ENCODE data around the gene ZNF333. TPM values are rescaled to one million over a fixed set of nuclear protein-coding genes. Genes with fewer than 3 reads are reported as not detected.
"Not testable (repeated sequence)": the region's sequence is repeated elsewhere in the genome, so short reads cannot be mapped to it uniquely, and the experiment has no call there.

ZNF333 gene
- polyA plus RNA-seq, 3 donors: 17.4 to 29.8 (median 18.2) TPM

- DNase-seq (ENCODE audit: extremely low read depth in 1 of 11, low read depth in 9 of 11, low spot score in 4 of 11): not testable (repeated sequence)
Measured at GRCh38 chr19:14778110-14778845, 88.4 kb downstream of the ZNF333 start, which contains the start of gene ADGRE2. TSS of gene ADGRE2 (minus strand) at chr19:14778560. CDS start at chr19:14776756, 1,804 bp downstream.

GRCh38 chr19:14779151-14779550, 89.3 kb downstream of the ZNF333 start:
- no peak for DNase-seq (ENCODE audit: extremely low read depth in 1 of 11, low read depth in 9 of 11, low spot score in 4 of 11)

DNA sequence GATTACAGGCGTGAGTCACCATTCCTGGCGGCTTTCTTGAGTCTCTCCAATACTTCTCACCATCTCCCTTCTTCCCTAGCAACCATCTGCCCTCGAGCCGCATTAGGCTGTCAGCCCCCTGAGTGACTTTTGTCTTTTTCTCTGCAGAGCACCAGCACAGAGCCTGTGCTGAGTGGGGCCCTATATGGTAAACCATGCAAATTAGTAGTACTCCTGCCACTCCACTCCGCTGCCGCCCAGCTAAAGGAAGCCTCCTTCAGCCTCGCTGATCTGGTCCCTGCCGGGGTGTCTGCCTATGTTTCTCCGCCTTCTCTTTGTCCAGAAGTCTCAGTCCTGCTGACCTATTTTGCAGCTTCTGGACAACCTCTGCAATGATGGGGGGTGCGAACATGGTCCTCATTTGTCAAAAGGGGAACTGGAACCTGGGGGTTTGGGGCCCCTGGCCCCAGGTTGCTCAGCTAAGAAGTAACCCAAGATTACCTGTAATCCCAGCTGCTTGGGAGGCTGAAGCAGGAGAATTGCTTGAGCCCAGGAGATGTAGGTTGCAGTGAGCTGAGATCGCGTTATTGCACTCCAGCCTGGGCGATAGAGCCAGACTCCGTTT, 90.9 kb downstream of the ZNF333 start:
- not testable (repeated sequence) for DNase-seq (ENCODE audit: extremely low read depth in 1 of 11, low read depth in 9 of 11, low spot score in 4 of 11)

- not testable (repeated sequence) for DNase-seq (ENCODE audit: extremely low read depth in 1 of 11, low read depth in 9 of 11, low spot score in 4 of 11)
Measured at GRCh38 chr19:14781713-14782536, 92.1 kb downstream of the ZNF333 start.

DNA sequence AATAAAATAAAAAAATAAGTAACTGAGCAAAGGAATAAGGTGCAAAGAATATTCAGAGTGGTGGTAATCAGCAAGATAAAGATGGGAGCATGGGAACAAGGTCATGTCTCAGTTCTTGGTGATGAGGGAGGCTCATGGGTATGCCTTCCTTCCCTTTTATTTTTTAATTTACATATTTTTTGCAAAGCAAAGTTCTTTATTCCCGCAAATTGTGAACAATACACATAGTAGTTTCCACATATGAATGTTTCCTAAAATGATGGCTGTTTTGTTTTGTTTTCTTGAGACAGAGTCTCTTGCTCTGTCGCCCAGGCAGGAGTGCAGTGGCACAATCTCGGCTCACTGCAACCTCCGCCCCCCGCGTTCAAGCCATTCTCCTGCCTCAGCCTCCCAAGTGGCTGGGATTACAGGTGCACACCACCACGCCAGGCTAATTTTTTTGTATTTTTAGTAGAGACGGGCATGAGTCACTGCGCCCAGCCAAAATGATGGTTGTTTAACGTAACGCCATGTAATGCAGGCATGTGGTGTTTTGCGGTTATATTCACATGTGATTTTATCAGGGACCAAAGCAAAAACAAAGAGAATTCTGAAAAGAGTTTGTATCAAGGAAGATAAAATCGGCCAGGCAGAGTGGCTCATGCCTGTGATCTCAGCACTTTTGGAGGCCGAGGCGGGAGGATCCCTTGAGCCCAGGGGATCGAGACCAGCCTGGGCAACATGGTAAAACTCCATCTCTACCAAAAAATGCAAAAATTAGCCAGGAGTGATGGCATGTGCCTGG, 93.0 kb downstream of the ZNF333 start:
- DNase-seq (ENCODE audit: extremely low read depth in 1 of 11, low read depth in 9 of 11, low spot score in 4 of 11): no peak

Other genes starting within 250 kb of the ZNF333 start
- gene PTGER1, start 214.7 kb upstream of the ZNF333 start, polyA plus RNA-seq (ENCODE audit: insufficient read length in 3 of 3): 10 to 100 TPM in 1 of 3 donors, 1 to 10 TPM in 2; 1.6 to 13.3 (median 4.5) TPM
- 10 to 100 TPM; 56.0 to 87.9 (median 85.0) TPM for gene GIPC1, start 193.9 kb upstream of the ZNF333 start, polyA plus RNA-seq (ENCODE audit: insufficient read length in 3 of 3)
- 100 to 1,000 TPM in 1 of 3 donors, 10 to 100 TPM in 2; 76.2 to 108 (median 97.3) TPM for gene DNAJB1, start 171.7 kb upstream of the ZNF333 start, polyA plus RNA-seq (ENCODE audit: insufficient read length in 3 of 3)
- gene TECR, start 160.5 kb upstream of the ZNF333 start, polyA plus RNA-seq (ENCODE audit: insufficient read length in 3 of 3): 100 to 1,000 TPM; 130 to 151 (median 147) TPM
- 100 to 1,000 TPM in 2 of 3 donors, 10 to 100 TPM in 1; 67.6 to 121 (median 120) TPM for gene NDUFB7, start 118.0 kb upstream of the ZNF333 start, polyA plus RNA-seq (ENCODE audit: insufficient read length in 3 of 3)
- gene CLEC17A, start 107.0 kb upstream of the ZNF333 start, polyA plus RNA-seq (ENCODE audit: insufficient read length in 3 of 3): under 1 TPM; 0.11 to 0.44 (median 0.16) TPM
- under 1 TPM; 0.16 to 0.23 (median 0.19) TPM for gene ADGRE3, start 15.2 kb upstream of the ZNF333 start, polyA plus RNA-seq (ENCODE audit: insufficient read length in 3 of 3)
- under 1 TPM; 0.42 to 0.97 (median 0.64) TPM for gene ADGRE2, start 88.5 kb downstream of the ZNF333 start, polyA plus RNA-seq (ENCODE audit: insufficient read length in 3 of 3)
- under 1 TPM in 1 of 3 donors, not detected in 2; 0.03 TPM for gene OR7A5, start 145.1 kb downstream of the ZNF333 start, polyA plus RNA-seq (ENCODE audit: insufficient read length in 3 of 3)
- under 1 TPM; 0.06 to 0.12 (median 0.10) TPM for gene OR7C1, start 145.1 kb downstream of the ZNF333 start, polyA plus RNA-seq (ENCODE audit: insufficient read length in 3 of 3)
- not detected for gene OR7A10, start 158.9 kb downstream of the ZNF333 start, polyA plus RNA-seq (ENCODE audit: insufficient read length in 3 of 3)
- gene OR7A17, start 196.1 kb downstream of the ZNF333 start, polyA plus RNA-seq (ENCODE audit: insufficient read length in 3 of 3): under 1 TPM in 1 of 3 donors, not detected in 2; 0.06 TPM